Stimulated activated CD4-positive, alpha-beta T cell treated with anti-CD3 and anti-CD28 coated beads, Interleukin-4, amount 100 ng/mL, for 4 hours (primary cell): ENCODE measurements around the gene FLNC.
A peak's percentile ranks its signal among the peaks of the same experiment; 100 is the strongest.

Experiments used
- DNase-seq, 2 experiments: peaks; one replicate each; pipeline ENCODE4 v3.0.0-alpha.2; 2020

FLNC gene

DNA sequence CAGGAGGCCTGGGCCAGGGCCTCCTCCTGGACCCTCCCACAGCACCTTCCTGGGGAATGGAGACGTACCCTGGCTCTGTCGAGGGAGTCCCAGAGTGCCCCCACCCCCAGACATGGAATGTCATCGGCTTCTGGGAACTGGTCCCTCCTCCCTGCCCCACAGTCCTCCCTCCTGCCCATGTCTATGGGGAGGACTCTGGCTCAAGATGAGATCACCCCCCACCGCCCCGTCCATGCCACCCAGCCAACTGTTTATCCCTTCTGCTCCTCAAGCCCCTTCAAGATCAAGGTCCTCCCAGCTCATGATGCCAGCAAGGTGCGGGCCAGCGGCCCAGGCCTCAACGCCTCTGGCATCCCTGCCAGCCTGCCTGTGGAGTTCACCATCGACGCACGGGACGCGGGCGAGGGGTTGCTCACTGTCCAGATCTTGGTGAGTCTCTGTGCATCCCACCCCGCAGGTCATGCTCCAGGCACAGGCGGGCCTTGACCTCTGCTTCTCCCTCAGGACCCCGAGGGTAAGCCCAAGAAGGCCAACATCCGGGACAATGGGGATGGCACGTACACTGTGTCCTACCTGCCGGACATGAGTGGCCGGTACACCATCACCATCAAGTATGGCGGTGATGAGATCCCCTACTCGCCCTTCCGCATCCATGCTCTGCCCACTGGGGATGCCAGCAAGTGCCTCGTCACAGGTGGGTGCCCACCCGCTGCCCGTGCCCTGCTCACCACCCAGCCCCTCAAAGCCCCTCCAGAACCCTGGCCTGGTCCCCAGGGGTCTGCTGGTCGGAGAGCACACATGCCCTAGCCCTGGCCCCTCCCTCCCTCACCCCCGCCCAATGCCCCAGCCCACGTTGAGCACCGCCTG lies 18.3 kb downstream of the FLNC start:
- no peak for DNase-seq

DNA sequence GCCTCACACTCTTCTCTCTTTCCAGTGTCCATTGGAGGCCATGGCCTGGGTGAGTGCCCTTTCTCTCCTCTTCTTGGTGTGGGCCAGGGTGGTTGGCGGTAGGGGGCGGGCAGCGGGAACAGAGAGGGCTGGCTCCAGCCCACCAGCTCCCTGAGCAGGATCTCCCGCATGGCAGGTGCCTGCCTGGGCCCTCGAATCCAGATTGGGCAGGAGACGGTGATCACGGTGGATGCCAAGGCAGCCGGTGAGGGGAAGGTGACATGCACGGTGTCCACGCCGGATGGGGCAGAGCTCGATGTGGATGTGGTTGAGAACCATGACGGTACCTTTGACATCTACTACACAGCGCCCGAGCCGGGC lies 18.9 kb downstream of the FLNC start:
- no peak for DNase-seq

DNA sequence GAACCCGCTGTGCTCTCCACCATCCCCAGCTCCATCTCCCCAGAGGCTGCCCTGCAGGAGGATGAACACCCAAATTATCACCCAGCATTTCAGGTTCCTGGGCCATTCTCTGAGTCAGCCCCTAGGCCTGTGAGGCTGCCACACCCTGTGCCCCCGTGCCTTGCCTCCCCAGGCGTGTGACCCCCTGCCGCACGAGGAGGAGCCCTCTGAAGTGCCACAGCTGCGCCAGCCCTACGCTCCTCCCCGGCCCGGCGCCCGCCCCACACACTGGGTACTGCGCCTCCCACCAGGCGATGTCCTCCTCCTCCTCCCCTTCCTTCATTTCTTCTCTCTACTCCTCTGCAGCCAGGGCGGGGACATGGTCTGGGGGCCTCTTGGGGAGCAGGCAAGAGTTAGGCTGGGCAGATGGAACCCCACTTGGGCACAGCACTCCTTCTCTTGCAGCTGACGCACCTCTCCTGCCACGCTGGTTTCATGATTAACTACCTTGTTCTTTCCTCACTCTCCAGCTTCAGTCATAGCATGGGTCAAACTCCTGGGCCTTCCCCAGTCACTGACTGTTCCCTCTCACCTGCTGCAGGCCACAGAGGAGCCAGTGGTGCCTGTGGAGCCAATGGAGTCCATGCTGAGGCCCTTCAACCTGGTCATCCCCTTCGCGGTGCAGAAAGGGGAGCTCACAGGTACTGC lies 19.7 kb downstream of the FLNC start:
- DNase-seq: no peak

DNA sequence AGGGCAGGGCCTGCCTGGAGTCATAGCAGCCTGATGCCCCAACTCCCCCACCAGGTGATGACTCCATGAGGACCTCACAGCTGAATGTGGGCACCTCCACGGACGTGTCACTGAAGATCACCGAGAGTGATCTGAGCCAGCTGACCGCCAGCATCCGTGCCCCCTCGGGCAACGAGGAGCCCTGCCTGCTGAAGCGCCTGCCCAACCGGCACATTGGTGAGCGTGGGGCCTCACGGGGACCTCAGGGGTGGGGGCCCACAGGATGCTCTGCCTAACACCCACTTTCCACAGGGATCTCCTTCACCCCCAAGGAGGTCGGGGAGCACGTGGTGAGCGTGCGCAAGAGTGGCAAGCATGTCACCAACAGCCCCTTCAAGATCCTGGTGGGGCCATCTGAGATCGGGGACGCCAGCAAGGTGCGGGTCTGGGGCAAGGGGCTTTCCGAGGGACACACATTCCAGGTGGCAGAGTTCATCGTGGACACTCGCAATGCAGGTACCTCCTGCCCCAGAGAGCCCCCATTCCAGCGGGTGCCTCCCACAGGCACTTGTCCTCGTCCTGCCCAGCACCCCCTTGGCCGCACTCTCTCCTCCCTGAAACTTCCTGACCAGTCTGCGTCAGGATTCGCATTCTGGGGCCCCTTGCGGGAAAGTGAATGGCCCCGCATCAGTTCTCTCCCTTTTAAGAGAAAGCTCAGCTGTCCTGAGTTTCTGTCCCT lies 22.5 kb downstream of the FLNC start:
- no peak for DNase-seq

DNA sequence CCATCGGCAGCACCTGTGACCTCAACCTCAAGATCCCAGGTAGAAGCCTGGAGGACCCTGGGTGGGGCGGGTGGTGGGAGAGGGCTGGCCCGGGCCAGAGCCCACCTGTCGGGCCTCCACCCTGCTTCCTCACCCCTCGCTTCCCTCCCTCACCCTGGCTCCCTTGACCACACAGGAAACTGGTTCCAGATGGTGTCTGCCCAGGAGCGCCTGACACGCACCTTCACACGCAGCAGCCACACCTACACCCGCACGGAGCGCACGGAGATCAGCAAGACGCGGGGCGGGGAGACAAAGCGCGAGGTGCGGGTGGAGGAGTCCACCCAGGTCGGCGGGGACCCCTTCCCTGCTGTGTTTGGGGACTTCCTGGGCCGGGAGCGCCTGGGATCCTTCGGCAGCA lies 23.6 kb downstream of the FLNC start:
- no peak for DNase-seq

DNA sequence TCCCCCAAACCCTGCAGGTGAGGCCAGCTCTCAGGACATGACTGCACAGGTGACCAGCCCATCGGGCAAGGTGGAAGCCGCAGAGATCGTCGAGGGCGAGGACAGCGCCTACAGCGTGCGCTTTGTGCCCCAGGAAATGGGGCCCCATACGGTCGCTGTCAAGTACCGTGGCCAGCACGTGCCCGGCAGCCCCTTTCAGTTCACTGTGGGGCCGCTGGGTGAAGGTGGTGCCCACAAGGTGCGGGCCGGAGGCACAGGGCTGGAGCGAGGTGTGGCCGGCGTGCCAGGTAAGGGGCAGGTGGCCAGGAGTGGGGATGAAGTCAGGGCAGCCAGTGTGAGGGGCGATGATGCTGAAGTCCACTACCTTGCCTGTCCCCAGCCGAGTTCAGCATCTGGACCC lies 24.2 kb downstream of the FLNC start:
- no peak for DNase-seq

DNA sequence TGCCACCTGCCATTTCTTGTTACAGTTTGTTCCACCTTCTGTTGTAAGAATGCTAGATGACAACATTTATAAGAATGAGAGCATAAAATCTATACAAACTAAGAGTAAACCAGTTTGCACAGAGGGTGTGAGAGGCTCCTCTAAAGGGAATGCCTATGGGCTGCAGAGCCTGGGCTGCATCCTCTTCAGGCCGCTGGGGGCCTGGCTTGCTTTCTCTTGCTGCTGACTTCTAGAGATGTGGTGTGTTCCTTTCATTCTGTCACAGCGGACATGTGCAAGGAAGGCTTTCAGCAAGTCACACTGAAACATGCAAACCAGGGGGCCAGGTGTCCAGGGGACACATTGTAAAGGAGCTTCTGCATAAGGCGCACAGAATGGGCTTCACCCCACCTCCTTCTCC lies 25.4 kb downstream of the FLNC start:
- no peak for DNase-seq

DNA sequence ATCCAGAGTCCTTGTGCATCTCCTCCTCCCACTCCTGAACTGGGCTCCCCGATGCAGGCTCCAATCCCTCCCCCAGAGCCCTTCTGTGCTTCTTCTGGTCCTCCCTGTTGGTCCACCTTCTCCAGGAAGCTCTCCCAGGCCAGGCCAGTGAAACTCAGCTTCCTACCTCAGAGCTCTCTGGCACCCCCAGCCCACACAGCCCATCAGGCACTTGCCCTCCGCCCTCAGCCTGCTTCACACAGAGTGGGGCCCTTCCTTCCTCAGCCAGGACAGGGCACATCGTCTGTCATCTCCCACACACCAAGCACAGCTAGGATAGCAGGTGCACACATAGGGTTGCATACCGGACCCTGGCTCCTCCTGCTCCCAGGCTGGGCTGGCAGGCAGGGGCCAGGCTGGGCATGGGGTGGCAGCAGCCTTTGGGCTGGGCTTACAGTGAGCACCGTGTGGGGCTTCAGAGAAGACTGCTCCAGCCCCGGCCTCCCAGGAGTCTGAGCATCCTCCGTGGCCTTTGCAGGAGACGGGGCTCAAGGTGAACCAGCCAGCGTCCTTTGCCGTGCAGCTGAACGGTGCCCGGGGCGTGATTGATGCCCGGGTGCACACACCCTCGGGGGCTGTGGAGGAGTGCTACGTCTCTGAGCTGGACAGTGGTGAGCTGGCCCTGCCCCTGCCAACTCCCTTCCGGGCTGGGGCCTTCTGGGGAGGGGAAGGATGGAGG lies 26.0 kb downstream of the FLNC start:
- DNase-seq: no peak

DNA sequence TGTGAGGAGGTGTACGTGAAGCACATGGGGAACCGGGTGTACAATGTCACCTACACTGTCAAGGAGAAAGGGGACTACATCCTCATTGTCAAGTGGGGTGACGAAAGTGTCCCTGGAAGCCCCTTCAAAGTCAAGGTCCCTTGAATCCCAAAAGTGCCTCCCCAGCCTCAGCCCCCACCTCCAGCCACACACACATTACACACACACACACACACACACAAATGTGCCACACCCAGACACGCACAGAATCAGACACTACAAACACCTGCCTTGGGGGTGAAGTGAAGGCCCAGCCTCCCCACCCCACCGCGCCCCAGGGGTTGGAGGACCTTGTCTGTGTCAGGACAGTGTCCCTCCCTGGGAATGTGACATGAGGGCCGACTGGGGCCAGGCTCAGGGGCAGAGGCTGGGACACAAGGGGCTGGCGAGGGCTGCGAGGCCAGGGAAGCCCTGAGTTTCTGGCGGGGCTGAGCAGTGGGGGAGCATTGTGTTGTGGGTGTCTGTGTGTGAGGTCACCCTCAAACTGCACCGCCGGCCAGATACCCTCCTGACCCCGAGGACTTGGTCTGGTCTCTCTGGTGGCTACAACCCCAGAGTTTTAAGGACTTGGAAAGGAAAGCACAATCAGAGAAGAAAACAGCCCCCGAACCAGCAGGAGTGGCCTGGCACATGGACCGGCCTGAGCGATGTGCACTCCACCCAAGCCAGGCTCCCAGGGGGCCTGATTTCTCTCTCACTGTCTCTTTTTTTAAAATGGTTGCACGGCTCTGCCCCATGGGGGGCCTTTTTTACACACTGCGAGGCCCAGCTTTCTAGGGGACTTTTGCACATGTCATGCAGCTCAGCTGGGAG lies 28.4 kb downstream of the FLNC start:
- DNase-seq: no peak

DNA sequence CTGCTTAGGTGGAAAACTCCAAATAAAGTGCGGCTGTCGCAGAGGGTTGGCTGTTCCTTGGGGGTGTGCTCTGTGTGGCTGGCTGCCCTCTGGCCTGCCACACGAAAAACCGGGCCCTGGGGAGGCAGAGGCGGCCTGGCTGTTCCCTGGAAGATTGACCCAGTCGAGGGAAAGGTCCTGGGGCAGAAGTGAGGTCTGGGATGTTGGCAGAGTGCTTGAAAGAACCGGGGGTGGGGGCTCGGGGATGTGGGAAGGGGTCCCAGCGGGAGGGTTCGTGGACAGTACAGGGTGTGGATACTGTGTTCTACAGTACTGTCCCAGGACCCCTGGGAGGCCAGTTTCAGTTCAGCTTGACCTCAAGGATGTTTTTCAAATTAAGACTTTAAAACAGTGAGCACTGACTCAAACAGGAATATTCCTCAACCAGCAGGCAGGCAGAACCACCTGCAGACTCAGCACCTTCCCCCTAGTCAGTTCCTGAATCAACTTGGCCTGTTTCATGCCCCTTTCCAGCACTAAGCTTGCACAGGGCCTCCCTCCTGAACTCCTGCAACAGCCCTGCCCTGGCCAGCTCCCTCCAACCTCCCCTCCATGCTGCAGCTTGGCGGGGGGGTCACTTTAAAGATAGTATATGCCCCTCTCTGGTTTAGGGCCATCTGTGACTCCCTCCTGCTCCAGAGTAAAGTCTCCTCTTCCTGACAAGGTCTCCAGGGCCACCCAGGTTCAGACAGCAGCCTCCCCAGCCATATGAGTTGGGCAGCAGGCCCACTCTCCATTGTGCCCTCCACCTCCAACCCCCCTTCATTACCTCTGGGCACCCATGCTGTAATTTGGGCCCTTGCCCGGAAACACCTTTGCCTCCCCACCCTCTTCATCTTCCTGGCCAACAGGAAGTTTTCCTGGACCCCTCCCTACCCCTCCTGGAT lies 29.3 kb downstream of the FLNC start:
- no peak for DNase-seq

DNA sequence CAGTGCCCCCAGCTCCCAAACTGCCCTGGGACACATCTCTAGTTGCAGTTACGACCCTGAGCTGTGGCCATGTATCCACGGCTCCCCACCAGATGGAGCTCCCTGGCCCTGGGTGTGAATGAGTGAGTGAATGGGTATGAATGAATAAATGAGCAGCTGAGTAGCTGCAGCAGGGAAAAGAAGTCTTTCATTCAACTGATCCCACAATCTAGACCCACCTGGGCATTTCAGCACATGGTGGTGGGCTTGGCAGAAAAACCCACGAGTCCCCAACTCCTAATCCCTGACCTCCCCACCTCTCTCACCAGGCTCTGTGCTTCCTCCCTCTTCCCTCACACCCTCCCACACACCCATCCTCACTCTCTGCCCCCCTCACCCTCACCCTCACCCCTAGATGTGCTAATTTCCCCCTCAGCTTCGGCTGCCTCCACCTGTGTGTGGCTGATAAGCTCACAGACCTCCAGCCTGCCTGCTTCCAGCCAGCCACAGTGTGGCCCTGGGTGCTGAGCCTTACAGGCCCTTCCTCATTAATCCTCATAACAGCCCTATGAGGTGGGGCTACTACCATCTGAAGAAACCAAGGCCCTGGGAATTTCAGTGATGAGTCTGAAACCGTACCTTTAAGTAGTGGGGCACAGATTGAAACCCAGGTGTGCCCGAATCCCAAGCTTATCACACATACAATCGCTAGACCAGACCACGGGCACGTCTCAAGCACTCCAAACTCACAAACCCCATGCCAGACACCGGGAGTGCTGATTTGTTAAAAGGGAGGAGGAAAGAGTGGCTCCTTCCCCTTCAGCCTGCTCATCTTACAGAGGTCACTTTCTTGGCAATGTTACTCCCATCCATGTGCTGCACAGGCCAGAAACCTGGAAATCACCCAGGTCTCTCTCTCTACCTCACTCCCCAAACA lies 30.2 kb downstream of the FLNC start:
- no peak for DNase-seq

DNA sequence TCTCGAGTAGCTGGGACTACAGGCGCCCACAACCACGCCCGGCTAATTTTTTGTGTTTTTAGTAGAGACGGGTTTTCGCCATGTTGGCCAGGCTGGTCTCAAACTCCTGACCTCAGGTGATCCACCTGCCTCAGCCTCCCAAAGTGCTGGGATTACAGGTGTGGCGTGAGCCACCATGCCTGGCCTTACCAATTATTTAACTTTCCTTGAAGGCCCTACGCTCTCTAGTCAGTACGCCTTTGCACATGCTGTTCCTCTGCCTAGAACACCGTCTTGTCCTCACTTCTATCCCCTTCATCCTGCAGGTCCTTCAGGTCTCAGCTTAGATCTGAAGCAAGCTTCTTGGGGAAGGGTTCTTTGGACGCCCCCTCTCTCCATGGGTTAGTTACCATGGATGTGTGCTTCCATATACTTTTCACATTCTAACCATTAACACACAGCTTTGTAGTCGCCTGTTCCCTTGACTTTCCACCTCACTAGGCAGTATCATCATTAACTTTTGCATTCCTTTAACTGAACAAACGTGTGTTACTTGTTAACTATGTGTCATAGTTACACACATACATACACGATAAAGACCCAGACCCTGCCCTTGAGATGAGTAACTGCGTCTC lies 31.9 kb downstream of the FLNC start:
- DNase-seq: no peak

DNA sequence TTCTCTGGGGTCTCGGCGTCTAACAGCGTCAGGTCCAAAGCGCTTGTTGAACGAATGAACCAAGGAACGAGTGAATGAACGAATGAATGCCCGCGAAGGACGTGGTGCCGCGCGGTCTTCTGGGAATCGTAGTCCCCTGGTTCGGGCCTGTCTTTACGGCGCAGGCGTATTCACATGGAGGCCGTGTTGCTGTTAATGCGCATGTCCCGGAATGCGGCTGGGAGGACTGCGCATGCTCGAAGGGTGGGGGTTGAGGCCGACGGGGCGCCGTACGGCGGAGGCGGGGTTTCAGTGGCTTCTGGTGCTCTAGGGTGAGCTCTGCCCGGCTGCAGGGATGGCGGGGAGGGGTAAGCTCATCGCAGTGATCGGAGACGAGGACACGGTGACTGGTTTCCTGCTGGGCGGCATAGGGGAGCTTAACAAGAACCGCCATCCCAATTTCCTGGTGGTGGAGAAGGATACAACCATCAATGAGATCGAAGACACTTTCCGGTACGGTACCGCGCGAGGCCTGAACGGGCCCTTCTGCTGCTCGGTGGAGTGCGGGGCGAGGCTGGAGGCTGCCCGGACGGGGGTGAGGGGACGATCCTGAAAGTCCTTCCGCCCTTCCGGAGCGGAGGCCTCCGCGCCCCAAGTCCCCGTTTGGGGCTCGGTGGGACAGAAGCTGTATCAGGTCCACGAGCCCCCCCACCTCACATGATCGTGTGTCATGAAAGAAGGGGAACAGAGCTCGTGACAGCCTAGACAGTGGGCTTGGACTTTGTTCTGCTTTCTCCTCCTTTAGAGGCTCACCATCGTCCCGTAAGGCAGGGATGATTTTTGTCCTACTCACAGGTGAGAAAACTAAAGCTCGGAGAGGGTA lies 32.6 kb downstream of the FLNC start, which contains the start of gene ATP6V1F:
Gene ATP6V1F (plus strand): TSS at position 286 of the 862 bp plus-strand sequence. CDS start 49 bp downstream, at position 335.
- peak; percentile 98 to 99 for DNase-seq

DNA sequence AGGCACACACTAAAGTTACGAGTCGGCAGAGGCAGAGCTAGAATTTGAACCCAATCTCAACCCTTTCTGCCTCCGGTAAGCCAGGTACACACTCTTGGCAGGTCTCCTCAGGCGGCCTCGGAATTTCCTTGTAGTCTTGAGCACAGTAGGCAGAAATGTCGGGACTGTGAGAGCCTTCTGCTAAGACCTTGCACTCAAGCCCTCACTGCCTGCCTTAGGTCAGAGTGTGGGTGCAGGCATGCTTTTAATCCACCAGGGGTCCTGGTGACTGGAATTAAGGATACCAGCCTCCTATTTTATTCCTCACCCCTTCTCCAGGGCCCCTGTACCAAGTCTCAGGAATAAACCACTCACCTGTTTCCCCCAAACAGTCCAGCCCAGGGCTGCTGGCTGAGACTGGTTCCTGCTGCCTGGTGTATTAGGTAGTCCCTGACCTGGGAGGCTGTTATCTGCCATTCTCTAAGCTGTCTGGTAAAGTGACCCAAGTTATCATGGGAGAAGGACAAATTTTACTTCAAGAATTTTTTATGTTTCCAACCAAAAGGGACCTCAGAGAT lies 33.3 kb downstream of the FLNC start:
- DNase-seq: peak; percentile 13 to 15

DNA sequence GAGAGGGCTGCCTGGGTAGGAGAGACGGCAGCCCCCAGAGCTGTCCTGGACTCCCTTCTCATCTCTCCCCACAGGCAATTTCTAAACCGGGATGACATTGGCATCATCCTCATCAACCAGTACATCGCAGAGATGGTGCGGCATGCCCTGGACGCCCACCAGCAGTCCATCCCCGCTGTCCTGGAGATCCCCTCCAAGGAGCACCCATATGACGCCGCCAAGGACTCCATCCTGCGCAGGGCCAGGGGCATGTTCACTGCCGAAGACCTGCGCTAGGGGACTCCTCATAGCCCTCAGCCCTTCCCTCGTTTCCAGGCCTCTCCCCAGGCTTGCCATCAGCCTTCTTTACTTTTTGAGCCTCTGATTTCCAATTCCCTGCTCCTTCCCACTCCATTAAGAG lies 35.1 kb downstream of the FLNC start:
- DNase-seq: no peak

DNA sequence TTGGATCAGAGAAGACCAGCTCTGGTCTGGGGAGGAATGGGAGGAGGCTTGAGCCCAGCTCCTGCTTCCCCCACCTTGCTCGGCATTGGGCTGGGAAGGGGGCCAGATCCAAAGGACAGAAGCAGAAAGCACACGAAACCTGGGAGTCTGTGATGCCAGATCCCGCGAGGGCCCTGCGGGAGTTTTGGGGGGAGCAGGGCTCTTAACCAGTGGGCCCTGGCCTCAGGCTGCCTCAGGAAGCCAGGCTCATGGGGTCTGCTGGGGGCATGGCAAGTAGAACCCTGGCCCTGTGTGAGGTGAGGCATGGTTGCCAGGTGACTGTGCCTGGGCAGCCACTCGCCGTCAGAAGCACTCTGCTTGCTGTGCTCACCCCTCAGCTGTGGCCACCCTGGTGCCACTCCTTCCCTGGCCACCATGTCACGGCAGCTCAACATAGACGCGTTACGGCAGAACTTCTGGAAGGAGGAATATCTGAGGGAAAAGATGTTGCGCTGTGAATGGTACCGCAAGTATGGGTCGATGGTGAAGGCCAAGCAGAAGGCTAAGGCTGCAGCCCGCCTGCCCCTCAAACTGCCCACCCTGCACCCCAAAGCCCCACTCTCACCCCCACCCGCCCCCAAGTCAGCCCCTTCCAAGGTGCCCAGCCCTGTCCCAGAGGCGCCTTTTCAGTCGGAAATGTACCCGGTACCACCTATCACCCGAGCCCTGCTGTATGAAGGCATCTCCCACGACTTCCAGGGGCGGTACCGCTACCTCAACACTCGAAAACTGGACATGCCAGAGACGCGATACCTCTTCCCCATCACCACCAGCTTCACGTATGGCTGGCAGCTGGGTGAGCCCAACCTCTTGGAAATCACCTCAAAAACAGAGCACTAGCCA lies 36.0 kb downstream of the FLNC start:
- no peak for DNase-seq

DNA sequence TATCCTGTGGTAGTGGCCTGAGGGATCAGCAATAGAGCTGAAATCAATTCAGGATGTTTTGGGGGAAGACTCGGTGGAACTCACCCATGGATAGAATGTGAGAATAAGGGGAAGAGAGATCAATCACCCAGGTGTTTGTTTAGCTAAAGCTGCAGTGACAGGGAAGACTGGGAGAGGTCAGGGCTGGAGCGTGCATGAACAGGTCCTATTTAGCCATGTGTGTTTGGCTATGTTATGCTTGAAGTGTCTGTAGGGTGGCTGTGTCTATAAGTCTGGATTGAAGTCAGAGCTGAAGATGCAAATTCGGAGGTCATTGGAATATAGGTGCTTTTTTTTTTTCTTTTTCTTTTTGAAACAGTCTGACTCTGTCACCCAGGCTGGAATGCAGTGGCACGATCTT lies 37.0 kb downstream of the FLNC start:
- no peak for DNase-seq
